Psoas muscle (tissue), 8 donors: ENCODE measurements around the gene MYL2. TPM values are rescaled to one million over a fixed set of nuclear protein-coding genes. Genes with fewer than 3 reads are reported as not detected.

ENCODE experiments used
- ATAC-seq, 4 donors: fragments of 200-7000 bp; cut with Tn5 transposase; one replicate each; pipeline ENCODE4 v1.9.1; 2020; ENCODE audit warnings: moderate library complexity in 3 of 4, mild to moderate bottlenecking in 2 of 4
- DNase-seq, 2 donors: peaks; one replicate each; pipeline ENCODE4 v3.0.0-alpha.2; 2020
- H3K27ac ChIP-seq: fragments of 200-600 bp; one replicate; pipeline ENCODE4 v1.8.0; 2022
- H3K27me3 ChIP-seq, 3 donors: fragments of 200-600 bp in 1 of 3; one replicate each; pipeline versions ENCODE4 v1.6.1 to v1.8.0; 2013 to 2022; ENCODE audit warnings: low read length in 2 of 3, mild to moderate bottlenecking in 2 of 3, moderate library complexity in 1 of 3; ENCODE audit not compliant: insufficient read depth in 3 of 3
- H3K36me3 ChIP-seq, 2 donors: fragments of 200-600 bp in 1 of 2; one replicate each; pipeline versions ENCODE4 v1.6.1 to v1.8.0; 2013 to 2022; ENCODE audit warnings: low read depth in 1 of 2, mild to moderate bottlenecking in 1 of 2, moderate library complexity in 1 of 2; ENCODE audit not compliant: insufficient read depth in 1 of 2
- H3K4me1 ChIP-seq: fragments of 200-600 bp; one replicate; pipeline ENCODE4 v1.8.0; 2022
- H3K4me3 ChIP-seq: fragments of 200-600 bp; one replicate; pipeline ENCODE4 v1.8.0; 2022; ENCODE audit warnings: mild to moderate bottlenecking
- H3K9me3 ChIP-seq: fragments of 200-600 bp; one replicate; pipeline ENCODE4 v1.8.0; 2022
- CTCF ChIP-seq: fragments of 200-600 bp; IDR thresholded peaks from one replicate; pipeline ENCODE4 v1.8.0; 2022; ENCODE audit warnings: antibody characterized with exemption
- whole genome bisulfite sequencing, 3 donors: extraction: QIAGEN DNeasy Blood & Tissue Kit; methylation state at CpG; one replicate each; pipeline versions ENCODE4 v1.1.6 to v1.1.7; 2013; 5-methylcytosine and 5-hydroxymethylcytosine counted together
- intact Hi-C, 2 donors: fragments of 100-400 bp; cut with DNase I; formaldehyde crosslinking; loops; one replicate each; pipeline versions ENCODE4 v1.11.0 to v1.14.2; 2022
- polyA plus RNA-seq, 3 donors: library from polyadenylated mRNA; stranded (reverse); fragments of 200-250 nt; gene quantifications; one replicate each; pipeline ENCODE4 v1.2.3, GENCODE V29; 2013
- total RNA-seq, 4 donors: library from RNA; stranded (reverse); fragmentation: NEBNext Ultra II Directional in 2 of 4; extraction: Animal tissue kit (Norgen Biotek cat#: 25700) in 2 of 4; gene quantifications; one replicate each; pipeline versions ENCODE4 v1.2.1 to v1.2.4, GENCODE V29; 2021 to 2023
- donor health status: healthy with polysubstance abuse.
- donor health status: DM: no; HTN: no; CAD: no; lungs with moderate emphysema.
- donor health status: Bipolar disorder and iron deficiency.
- donor health status: healthy.
- donor health status: DM: yes; HTN: yes; CAD: no.
- donor health status: DM: no; HTN: no; CAD: no.
- donor health status: DM: no; HTN: no; CAD: no.
- donor health status: DM: yes; HTN: yes; CAD: no.

Gene MYL2
- total and polyA plus RNA-seq, 7 donors, result 7,765 to 31,606 (median 17,490) TPM

GRCh38 chr12:110928700-110929099, 8.3 kb upstream of the MYL2 start:
- no peak for TF ChIP-seq CTCF
- ATAC-seq (peak; percentile 34 to 50 (median 46)), DNase-seq (peak in 1 of 2 donors; percentile 56)
- intact Hi-C loops, result no loop called here
- Histone ChIP-seq H3K4me3 (no peak overlapping the region), H3K4me1 (no peaks in the 10 kb centered on the region), H3K27me3 (no peaks in the 10 kb centered on the region), H3K36me3 (no peaks in the 10 kb centered on the region), H3K9me3 (no peaks in the 10 kb centered on the region), H3K27ac (peak overlapping the region; percentile 75)
- 44 to 54% (median 51%) methylated on average over 7 of the region's 7 CpGs for WGBS, 3 donors

GRCh38 chr12:110927546-110927945, 7.2 kb upstream of the MYL2 start:
- DNase-seq (no peak), ATAC-seq (no peak)
- 26 to 36% (median 30%) methylated on average over 6 of the region's 6 CpGs for WGBS, 3 donors
- TF ChIP-seq CTCF, result no peak
- intact Hi-C loops, result no loop called here
- Histone ChIP-seq H3K36me3 (no peaks in the 10 kb centered on the region), H3K4me1 (no peaks in the 10 kb centered on the region), H3K9me3 (no peaks in the 10 kb centered on the region), H3K27ac (peak overlapping the region; percentile 75), H3K27me3 (no peaks in the 10 kb centered on the region), H3K4me3 (no peak overlapping the region)

- no peak for DNase-seq
- no peak overlapping the region for H3K27ac ChIP-seq
- 91 to 94% (median 91%) methylated on average over 9 of the region's 9 CpGs for WGBS, 3 donors
Measured at GRCh38 chr12:110923692-110924334, 3.4 kb upstream of the MYL2 start.

GRCh38 chr12:110923192-110923591, 2.8 kb upstream of the MYL2 start:
- intact Hi-C loops, result no loop called here
- Histone ChIP-seq H3K9me3 (no peaks in the 10 kb centered on the region), H3K4me3 (no peak overlapping the region), H3K27me3 (peaks cover 0 to 1% (median 0%) of the 10 kb centered on the region in 3 donors), H3K4me1 (peaks cover 4% of the 10 kb centered on the region), H3K27ac (no peak overlapping the region), H3K36me3 (peaks cover 0 to 4% of the 10 kb centered on the region in 2 donors)
- ATAC-seq, result no peak
- WGBS, 3 donors, result 94 to 97% (median 95%) methylated on average over 4 of the region's 4 CpGs
- TF ChIP-seq CTCF, result no peak
- no peak for DNase-seq

More at GRCh38 chr12:110923692-110924334, 3.4 kb upstream of the MYL2 start:
- Histone ChIP-seq H3K4me1 (peaks cover 4% of the 10 kb centered on the region), H3K36me3 (no peaks in the 10 kb centered on the region), H3K9me3 (no peaks in the 10 kb centered on the region), H3K4me3 (no peak overlapping the region), H3K27me3 (peaks cover 0 to 1% (median 0%) of the 10 kb centered on the region in 3 donors)
- no peak for TF ChIP-seq CTCF
- ATAC-seq, result no peak
- intact Hi-C loops, result no loop called here

GRCh38 chr12:110922652-110923051, 2.3 kb upstream of the MYL2 start:
- Histone ChIP-seq H3K27me3 (peaks cover 0 to 1% (median 0%) of the 10 kb centered on the region in 3 donors), H3K27ac (no peak overlapping the region), H3K36me3 (peaks cover 0 to 7% of the 10 kb centered on the region in 2 donors), H3K4me3 (no peak overlapping the region), H3K4me1 (peaks cover 4% of the 10 kb centered on the region), H3K9me3 (no peaks in the 10 kb centered on the region)
- DNase-seq (no peak), ATAC-seq (no peak)
- no peak for TF ChIP-seq CTCF
- 68 to 83% (median 80%) methylated on average over 7 of the region's 7 CpGs for WGBS, 3 donors
- intact Hi-C loops, result no loop called here
